ENCODE results near the gene JUP. TPM values are rescaled to one million over a fixed set of nuclear protein-coding genes. Genes with fewer than 3 reads are reported as not detected.
"Not testable (repeated sequence)": the region's sequence is repeated elsewhere in the genome, so short reads cannot be mapped to it uniquely, and the experiment has no call there.

The JUP gene
- 100 to 1,000 TPM; 165 to 383 (median 320) TPM for total RNA-seq
- long read RNA-seq, donor 1, transcript JUP-201 (15 exons, 3,200 nt) = major isoform, 42 of 232 reads
- long read RNA-seq, donor 1, transcript JUP-203 (14 exons, 3,497 nt) = minor isoform, 21 of 232 reads
- long read RNA-seq, donor 1, partial matches to known transcripts = 147 of 232 reads
- long read RNA-seq, donor 1, other reads (novel, unspliced or antisense) = 22 of 232 reads
- long read RNA-seq, donor 2, transcript JUP-201 (15 exons, 3,200 nt) = major isoform, 27 of 94 reads
- long read RNA-seq, donor 2, partial matches to known transcripts = 47 of 94 reads
- long read RNA-seq, donor 2, other reads (novel, unspliced or antisense) = 16 of 94 reads

- no peaks in the 10 kb centered on the region for H3K36me3 ChIP-seq (ENCODE audit: low read depth)
- peak; percentile 91 for ATAC-seq
- intact Hi-C loops (cut with DNase I, micrococcal nuclease) = no loop called here
- H3K4me1 ChIP-seq (ENCODE audit: low read depth) = peaks cover 21% of the 10 kb centered on the region
- peak within 1 kb of the TSS; percentile 91 for H3K4me3 ChIP-seq
- H3K9me3 ChIP-seq = no peaks in the 10 kb centered on the region
- DNase-seq = peak; percentile 100
- TF ChIP-seq CTCF (IDR thresholded peaks at IDR 0.05) = no peak
Measured at GRCh38 chr17:41786227-41787020, at the start of gene JUP. JUP (minus strand) TSS chr17:41786711; CDS start chr17:41771854, 14,857 bp downstream.

- Histone ChIP-seq H3K4me3 (peak within 1 kb of the TSS; percentile 56), H3K9me3 (no peaks in the 10 kb centered on the region), H3K36me3 (ENCODE audit: low read depth) (no peaks in the 10 kb centered on the region), H3K4me1 (ENCODE audit: low read depth) (peaks cover 6% of the 10 kb centered on the region)
- no peak for TF ChIP-seq CTCF (IDR thresholded peaks at IDR 0.05)
- intact Hi-C loops (cut with DNase I, micrococcal nuclease) = no loop called here
- ATAC-seq (peak; percentile 94), DNase-seq (peak; percentile 56 to 71 (median 69))
Measured at GRCh38 chr17:41835800-41836549, 49.5 kb upstream of the JUP start, which contains the start of gene NT5C3B. NT5C3B (minus strand) TSS chr17:41836232; CDS start chr17:41836193, 39 bp downstream.

GRCh38 chr17:41835214-41835799, 48.8 kb upstream of the JUP start:
- DNase-seq = no peak
- H3K4me3 ChIP-seq = peak overlapping the region; percentile 56
- intact Hi-C loops (cut with DNase I, micrococcal nuclease) = no loop called here
- H3K9me3 ChIP-seq = no peaks in the 10 kb centered on the region
- peaks cover 6% of the 10 kb centered on the region for H3K4me1 ChIP-seq (ENCODE audit: low read depth)
- ATAC-seq = peak; percentile 50
- no peaks in the 10 kb centered on the region for H3K36me3 ChIP-seq (ENCODE audit: low read depth)
- no peak for TF ChIP-seq CTCF (IDR thresholded peaks at IDR 0.05)

- H3K4me3 ChIP-seq; ATAC-seq; intact Hi-C loops (cut with DNase I, micrococcal nuclease); H3K4me1 ChIP-seq (ENCODE audit: low read depth); H3K36me3 ChIP-seq (ENCODE audit: low read depth); H3K9me3 ChIP-seq: not testable (repeated sequence)
- DNase-seq = peak in 1 of 3 donors; percentile 11
Measured at GRCh38 chr17:41829961-41830360, 43.5 kb upstream of the JUP start.

GRCh38 chr17:41825175-41825845, 38.8 kb upstream of the JUP start:
- DNase-seq (peak in 1 of 3 donors; percentile 36), ATAC-seq (no peak)
- Histone ChIP-seq H3K9me3 (no peaks in the 10 kb centered on the region), H3K4me1 (ENCODE audit: low read depth) (no peaks in the 10 kb centered on the region), H3K4me3 (no peak overlapping the region), H3K36me3 (ENCODE audit: low read depth) (no peaks in the 10 kb centered on the region)
- intact Hi-C loops (cut with DNase I, micrococcal nuclease) = no loop called here
- TF ChIP-seq CTCF (IDR thresholded peaks at IDR 0.05) = no peak
